ENCODE data around the gene TXNDC5.
"Not testable (repeated sequence)": the region's sequence is repeated elsewhere in the genome, so short reads cannot be mapped to it uniquely, and the experiment has no call there.

TXNDC5 gene

GRCh38 chr6:7900621-7901020 lies 10.0 kb downstream of the TXNDC5 start:
- Histone ChIP-seq H3K27me3 (replicated peaks; ENCODE audit: control insufficient read depth, insufficient read depth, low read length) (no peaks in the 10 kb centered on the region), H3K36me3 (ENCODE audit: control insufficient read depth, insufficient read depth, low read length) (peaks cover 48% of the 10 kb centered on the region), H3K4me3 (replicated peaks; ENCODE audit: low read depth, low read length) (no peak overlapping the region)
- no peak for DNase-seq (ENCODE audit: extremely low read depth, insufficient read length)
- TF ChIP-seq CTCF (IDR thresholded peaks at IDR 0.05; ENCODE audit: insufficient read depth, low read length, poor library complexity, severe bottlenecking): no peak

DNA sequence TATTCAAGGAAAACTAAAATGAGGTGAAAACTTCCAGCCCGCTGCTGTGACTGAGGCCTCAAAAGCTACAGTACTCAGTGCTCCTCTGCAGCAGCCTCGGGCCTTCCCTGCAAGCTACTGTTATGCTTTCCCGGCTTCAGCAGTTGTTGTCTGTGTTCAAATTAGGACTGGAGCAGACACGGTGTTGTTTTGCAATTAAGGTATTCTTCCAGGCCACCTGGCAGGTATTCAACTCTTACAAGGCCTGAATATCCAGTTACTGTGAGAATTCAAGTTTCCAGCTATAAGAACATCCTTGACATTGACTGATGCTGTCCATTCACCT lies 10.7 kb downstream of the TXNDC5 start:
- no peak for DNase-seq (ENCODE audit: extremely low read depth, insufficient read length)
- peaks cover 55% of the 10 kb centered on the region for H3K36me3 ChIP-seq (ENCODE audit: control insufficient read depth, insufficient read depth, low read length)

GRCh38 chr6:7899101-7899888 lies 11.3 kb downstream of the TXNDC5 start:
- peak; percentile 37 for TF ChIP-seq CTCF (IDR thresholded peaks at IDR 0.05; ENCODE audit: insufficient read depth, low read length, poor library complexity, severe bottlenecking)
- DNase-seq (ENCODE audit: extremely low read depth, insufficient read length): no peak
- H3K27me3 ChIP-seq (replicated peaks; ENCODE audit: control insufficient read depth, insufficient read depth, low read length): no peaks in the 10 kb centered on the region
- peaks cover 53% of the 10 kb centered on the region for H3K36me3 ChIP-seq (ENCODE audit: control insufficient read depth, insufficient read depth, low read length)
- H3K4me3 ChIP-seq (replicated peaks; ENCODE audit: low read depth, low read length): no peak overlapping the region

More for the DNA sequence above, 10.7 kb downstream of the TXNDC5 start:
- no peak for TF ChIP-seq CTCF (IDR thresholded peaks at IDR 0.05; ENCODE audit: insufficient read depth, low read length, poor library complexity, severe bottlenecking)
- no peak overlapping the region for H3K4me3 ChIP-seq (replicated peaks; ENCODE audit: low read depth, low read length)
- H3K27me3 ChIP-seq (replicated peaks; ENCODE audit: control insufficient read depth, insufficient read depth, low read length): no peaks in the 10 kb centered on the region

DNA sequence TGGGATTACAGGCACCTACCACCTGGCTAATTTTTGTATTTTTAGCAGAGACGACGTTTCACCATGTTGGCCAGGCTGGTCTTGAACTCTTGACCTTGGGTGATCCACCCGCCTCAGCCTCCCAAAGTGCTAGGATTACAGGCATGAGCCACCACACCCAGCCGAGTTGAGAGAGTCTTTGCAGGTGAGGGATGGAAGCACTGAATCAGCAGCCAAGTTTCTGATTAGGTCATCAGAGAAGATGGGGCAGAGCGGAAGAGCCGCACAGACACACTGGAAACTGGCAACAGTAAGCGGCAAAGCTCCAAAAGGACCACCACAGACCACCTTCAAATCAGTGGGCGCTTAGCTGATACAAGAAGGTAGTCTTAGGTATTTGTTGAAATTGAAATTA lies 12.4 kb downstream of the TXNDC5 start:
- not testable (repeated sequence) for H3K27me3 ChIP-seq (replicated peaks; ENCODE audit: control insufficient read depth, insufficient read depth, low read length); H3K4me3 ChIP-seq (replicated peaks; ENCODE audit: low read depth, low read length); DNase-seq (ENCODE audit: extremely low read depth, insufficient read length)
- H3K36me3 ChIP-seq (ENCODE audit: control insufficient read depth, insufficient read depth, low read length): peaks cover 51% of the 10 kb centered on the region

GRCh38 chr6:7897461-7898192 lies 13.0 kb downstream of the TXNDC5 start:
- Histone ChIP-seq H3K36me3 (ENCODE audit: control insufficient read depth, insufficient read depth, low read length) (peaks cover 49% of the 10 kb centered on the region), H3K27me3 (replicated peaks; ENCODE audit: control insufficient read depth, insufficient read depth, low read length) (no peaks in the 10 kb centered on the region), H3K4me3 (replicated peaks; ENCODE audit: low read depth, low read length) (no peak overlapping the region)
- no peak for TF ChIP-seq CTCF (IDR thresholded peaks at IDR 0.05; ENCODE audit: insufficient read depth, low read length, poor library complexity, severe bottlenecking)
- DNase-seq (ENCODE audit: extremely low read depth, insufficient read length): no peak

DNA sequence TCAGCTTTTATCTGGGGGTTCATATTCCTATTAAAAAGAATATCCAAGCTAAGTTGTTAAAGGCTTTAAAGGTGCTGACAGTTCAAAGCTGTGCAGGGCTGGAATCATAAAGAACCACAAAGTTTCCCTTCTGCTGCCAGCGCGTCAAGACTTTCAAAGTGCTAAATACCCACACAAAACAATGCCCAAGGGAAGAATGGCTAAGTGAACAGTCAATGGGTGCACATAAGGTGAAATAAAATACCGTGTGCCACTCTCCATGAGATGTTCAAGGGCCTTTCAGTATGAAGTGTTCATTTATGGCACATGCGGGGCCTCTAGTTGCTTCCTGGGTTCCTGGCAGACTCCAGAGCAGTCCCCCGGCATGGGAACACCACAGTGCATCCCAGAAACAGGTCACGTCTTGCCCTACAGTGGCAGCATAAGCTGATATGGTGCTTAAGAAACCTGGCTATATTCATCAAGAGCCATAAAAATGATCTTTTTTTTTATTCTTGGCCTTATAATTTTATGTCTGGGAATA lies 14.1 kb downstream of the TXNDC5 start:
- no peak overlapping the region for H3K4me3 ChIP-seq (replicated peaks; ENCODE audit: low read depth, low read length)
- no peak for TF ChIP-seq CTCF (IDR thresholded peaks at IDR 0.05; ENCODE audit: insufficient read depth, low read length, poor library complexity, severe bottlenecking)
- peaks cover 47% of the 10 kb centered on the region for H3K36me3 ChIP-seq (ENCODE audit: control insufficient read depth, insufficient read depth, low read length)
- no peaks in the 10 kb centered on the region for H3K27me3 ChIP-seq (replicated peaks; ENCODE audit: control insufficient read depth, insufficient read depth, low read length)
- DNase-seq (ENCODE audit: extremely low read depth, insufficient read length): no peak
